Fibroblast of lung (primary cell): ENCODE results near the gene KATNAL1. TPM values are rescaled to one million over a fixed set of nuclear protein-coding genes. Genes with fewer than 3 reads are reported as not detected.

ENCODE experiments used
- DNase-seq, 2 donors: peaks; one replicate each; pipeline versions ENCODE4 v3.0.0 to v3.0.0-alpha.2; 2010; ENCODE audit warnings: low read depth in 2 of 2
- H2AFZ ChIP-seq: 2 replicates; pipeline ENCODE4 v1.5.1; 2012; ENCODE audit warnings: low read length, control low read depth, inconsistent platforms
- H3K27ac ChIP-seq: 2 replicates; pipeline ENCODE4 v1.5.1; 2011; ENCODE audit warnings: low read length, control low read depth; ENCODE audit not compliant: insufficient read depth
- H3K27me3 ChIP-seq: 2 replicates; pipeline ENCODE4 v1.5.1; 2011; ENCODE audit warnings: mild to moderate bottlenecking, low read length; ENCODE audit not compliant: control insufficient read depth, insufficient read depth
- H3K36me3 ChIP-seq: 2 replicates; pipeline ENCODE4 v1.5.1; 2011; ENCODE audit warnings: low read length; ENCODE audit not compliant: control insufficient read depth, insufficient read depth
- H3K4me1 ChIP-seq: 2 replicates; pipeline ENCODE4 v1.5.1; 2011; ENCODE audit warnings: low read length; ENCODE audit not compliant: control insufficient read depth, insufficient read depth; ENCODE audit errors: extremely low read depth
- H3K4me2 ChIP-seq: 2 replicates; pipeline ENCODE4 v1.5.1; 2011; ENCODE audit warnings: low read length, control low read depth; ENCODE audit not compliant: insufficient read depth; ENCODE audit errors: extremely low read depth
- H3K4me3 ChIP-seq, 4 experiments: fragments of 200-600 bp in 1 of 4; sonication (generic) in 1 of 4; replicated peaks in 1 of 4; 2 replicates each; pipeline ENCODE4 v1.5.1; 2011 to 2016; ENCODE audit warnings: low read length in 4 of 4, low read depth in 3 of 4, mild to moderate bottlenecking in 3 of 4, control low read depth in 2 of 4, inconsistent platforms in 1 of 4, mixed read lengths in 1 of 4; ENCODE audit not compliant: insufficient read depth in 1 of 4; ENCODE audit errors: control extremely low read depth in 1 of 4
- H3K79me2 ChIP-seq: 2 replicates; pipeline ENCODE4 v1.5.1; 2012; ENCODE audit warnings: mild to moderate bottlenecking, low read length, inconsistent platforms; ENCODE audit not compliant: control insufficient read depth, insufficient read depth
- H3K9ac ChIP-seq: 2 replicates; pipeline ENCODE4 v1.5.1; 2011; ENCODE audit warnings: mild to moderate bottlenecking, low read length, control low read depth; ENCODE audit not compliant: insufficient read depth
- H3K9me3 ChIP-seq: 2 replicates; pipeline ENCODE4 v1.5.1; 2012; ENCODE audit warnings: low read depth, low read length; ENCODE audit not compliant: control insufficient read depth, insufficient read depth
- H4K20me1 ChIP-seq: 2 replicates; pipeline ENCODE4 v1.5.1; 2011; ENCODE audit warnings: low read length; ENCODE audit not compliant: control insufficient read depth, insufficient read depth; ENCODE audit errors: extremely low read depth
- CTCF ChIP-seq, 2 donors: IDR thresholded peaks in 1 of 2; conservative IDR thresholded peaks in 1 of 2; 1 replicate in 1 of 2; 2 replicates in 1 of 2; pipeline ENCODE4 v1.5.1; 2011 to 2012; ENCODE audit warnings: low read length in 2 of 2, control low read depth in 1 of 2, inconsistent platforms in 1 of 2, low read depth in 1 of 2, mild to moderate bottlenecking in 1 of 2
- EZH2 ChIP-seq: IDR thresholded peaks from 2 replicates; pipeline ENCODE4 v1.5.1; 2012; ENCODE audit warnings: low read length, control low read depth, mild to moderate bottlenecking; ENCODE audit errors: missing control alignments
- polyA plus RNA-seq, 2 donors: library from polyadenylated mRNA; depleted of rRNA in 1 of 2; stranded (reverse) in 1 of 2; unstranded in 1 of 2; fragments of >200 nt; gene quantifications; 2 replicates each; pipeline ENCODE4 v1.2.1, GENCODE V29; 2011 to 2012; ENCODE audit warnings: missing spikeins in 1 of 2
- total RNA-seq: library from RNA; depleted of rRNA; stranded (reverse); fragments of >200 nt; gene quantifications from 2 replicates; pipeline ENCODE4 v1.2.1, GENCODE V29; 2014

The KATNAL1 gene
- total and polyA plus RNA-seq, 2 donors (not counting 1 experiment from before 2014, with no cell fraction given): 24.8 to 32.7 TPM

GRCh38 chr13:30153545-30154426 is 153.6 kb downstream of the KATNAL1 start:
- H3K9me3 ChIP-seq: no peaks in the 10 kb centered on the region
- no peak overlapping the region for H3K27ac ChIP-seq
- no peak overlapping the region for H3K4me3 ChIP-seq
- no peaks in the 10 kb centered on the region for H3K79me2 ChIP-seq
- H3K9ac ChIP-seq: no peak overlapping the region
- H4K20me1 ChIP-seq: no peaks in the 10 kb centered on the region
- no peaks in the 10 kb centered on the region for H3K36me3 ChIP-seq
- TF ChIP-seq EZH2 (no peak), CTCF (conservative IDR thresholded peaks at IDR 0.05 in 1 of 2, IDR thresholded peaks at IDR 0.05 in 1 of 2; ENCODE audit: low read depth in 1 of 2, low read length in 2 of 2) (no peak)
- H2AFZ ChIP-seq: no peak overlapping the region
- peak in 1 of 2 donors; percentile 32 for DNase-seq
- H3K4me1 ChIP-seq: no peaks in the 10 kb centered on the region
- peaks cover 13% of the 10 kb centered on the region for H3K27me3 ChIP-seq
- no peak overlapping the region for H3K4me2 ChIP-seq

Other genes with a start within 250 kb of the KATNAL1 start
- not detected in 2 replicates for gene UBE2L5, start 114.9 kb upstream of the KATNAL1 start, total RNA-seq
- gene UBE2L5, start 114.9 kb upstream of the KATNAL1 start, polyA plus RNA-seq: 0.17 and 0.20 TPM in 2 replicates
- 74.0 and 145 TPM in 2 replicates for gene HMGB1, start 158.4 kb upstream of the KATNAL1 start, total RNA-seq
- gene HMGB1, start 158.4 kb upstream of the KATNAL1 start, polyA plus RNA-seq: 267 and 457 TPM in 2 replicates